ENCODE measurements around the gene TRAF3IP1.
A peak's percentile ranks its signal among the peaks of the same experiment; 100 is the strongest.
"Not testable (repeated sequence)": the region's sequence is repeated elsewhere in the genome, so short reads cannot be mapped to it uniquely, and the experiment has no call there.

The TRAF3IP1 gene, protein sequence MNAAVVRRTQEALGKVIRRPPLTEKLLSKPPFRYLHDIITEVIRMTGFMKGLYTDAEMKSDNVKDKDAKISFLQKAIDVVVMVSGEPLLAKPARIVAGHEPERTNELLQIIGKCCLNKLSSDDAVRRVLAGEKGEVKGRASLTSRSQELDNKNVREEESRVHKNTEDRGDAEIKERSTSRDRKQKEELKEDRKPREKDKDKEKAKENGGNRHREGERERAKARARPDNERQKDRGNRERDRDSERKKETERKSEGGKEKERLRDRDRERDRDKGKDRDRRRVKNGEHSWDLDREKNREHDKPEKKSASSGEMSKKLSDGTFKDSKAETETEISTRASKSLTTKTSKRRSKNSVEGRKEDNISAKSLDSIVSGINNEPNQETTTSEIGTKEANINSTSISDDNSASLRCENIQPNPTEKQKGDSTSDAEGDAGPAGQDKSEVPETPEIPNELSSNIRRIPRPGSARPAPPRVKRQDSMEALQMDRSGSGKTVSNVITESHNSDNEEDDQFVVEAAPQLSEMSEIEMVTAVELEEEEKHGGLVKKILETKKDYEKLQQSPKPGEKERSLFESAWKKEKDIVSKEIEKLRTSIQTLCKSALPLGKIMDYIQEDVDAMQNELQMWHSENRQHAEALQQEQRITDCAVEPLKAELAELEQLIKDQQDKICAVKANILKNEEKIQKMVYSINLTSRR

DNA sequence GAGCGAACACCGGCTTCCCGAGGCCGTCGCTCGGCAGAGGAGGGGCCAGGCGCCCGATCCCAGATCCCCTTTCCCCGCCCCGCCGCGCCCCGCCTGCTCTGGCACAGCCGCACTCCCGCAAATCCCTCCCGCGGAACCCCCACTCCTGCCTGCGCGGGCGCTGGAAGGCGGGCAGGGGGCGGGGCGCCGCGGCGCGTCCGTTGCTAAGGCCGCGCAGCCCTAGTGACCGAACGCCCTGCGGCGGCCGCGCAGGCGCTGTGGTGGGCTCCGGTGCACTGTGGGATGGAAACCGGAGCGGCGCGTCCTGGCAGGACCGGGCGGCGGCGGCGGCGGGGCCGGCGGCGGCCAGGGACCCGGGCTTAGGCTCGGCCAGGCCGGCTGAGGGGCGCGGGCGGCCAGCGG, at the start of gene TRAF3IP1:
Gene TRAF3IP1 (plus strand): TSS at position 273 of the 402 bp plus-strand sequence. CDS start 145 bp downstream, outside the sequence.
- peak; percentile 86 to 90 for DNase-seq

DNA sequence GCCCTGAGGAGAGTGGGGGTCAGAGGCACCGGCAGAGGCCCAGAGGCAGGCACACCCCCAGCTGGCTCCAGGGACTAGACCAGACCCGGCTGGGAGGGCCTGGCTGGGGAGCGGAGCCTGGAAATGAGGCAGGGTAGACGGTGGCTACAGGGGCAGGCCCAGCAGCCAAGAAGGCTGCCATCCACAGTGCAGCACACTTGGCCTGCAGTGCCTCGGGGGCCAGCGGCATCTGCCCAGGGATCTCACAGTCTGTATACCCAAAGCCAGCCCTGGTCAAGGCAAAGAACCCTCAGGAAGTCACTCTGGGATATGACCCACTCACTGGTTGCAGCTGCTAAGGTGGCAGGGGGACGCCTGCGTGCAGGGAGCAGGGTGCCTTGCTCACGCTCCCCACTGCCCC, 49.7 kb upstream of the TRAF3IP1 start:
- DNase-seq = no peak

DNA sequence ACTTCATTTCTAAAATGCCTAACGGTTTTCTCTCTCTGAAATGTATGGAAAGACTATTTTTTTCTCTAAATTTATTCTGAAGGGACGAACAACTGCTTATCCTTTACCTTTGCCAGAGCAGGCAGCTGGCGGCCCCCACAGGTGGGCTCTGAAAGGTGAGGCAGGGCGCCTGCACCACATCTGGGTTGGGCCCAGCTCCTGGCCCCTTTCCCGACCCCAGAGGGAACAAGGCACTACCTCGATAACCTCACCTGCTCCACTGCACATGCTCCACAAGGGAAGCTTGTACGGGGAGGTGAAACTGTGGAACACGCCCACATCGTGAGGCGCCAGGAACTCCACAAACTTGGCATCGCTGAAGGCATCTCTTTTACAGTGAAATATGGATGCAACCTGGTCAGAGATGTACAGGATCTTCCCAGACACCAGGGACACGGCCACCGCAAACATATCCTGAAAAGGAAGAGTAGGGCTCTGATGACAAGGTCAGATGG, 49.2 kb upstream of the TRAF3IP1 start:
- DNase-seq = no peak

DNA sequence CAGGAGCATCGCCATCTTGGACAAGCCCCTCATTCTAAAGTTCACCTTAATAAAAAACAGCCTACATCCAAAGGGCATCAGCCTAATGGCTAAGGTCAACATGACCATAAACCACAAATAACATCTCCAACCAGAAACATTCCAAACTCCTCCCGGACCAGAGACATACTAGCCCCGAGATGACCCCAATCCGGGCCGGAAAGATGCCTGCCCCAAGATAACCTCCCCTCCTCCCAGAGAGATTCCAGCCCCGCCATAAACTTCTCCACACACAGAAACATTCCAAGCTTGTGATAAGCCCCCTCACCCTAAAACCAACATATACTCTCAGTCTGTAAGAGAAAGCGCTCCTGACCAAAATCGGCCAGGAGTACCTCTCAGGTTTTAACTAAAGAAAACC, 48.6 kb upstream of the TRAF3IP1 start:
- DNase-seq = not testable (repeated sequence)

DNA sequence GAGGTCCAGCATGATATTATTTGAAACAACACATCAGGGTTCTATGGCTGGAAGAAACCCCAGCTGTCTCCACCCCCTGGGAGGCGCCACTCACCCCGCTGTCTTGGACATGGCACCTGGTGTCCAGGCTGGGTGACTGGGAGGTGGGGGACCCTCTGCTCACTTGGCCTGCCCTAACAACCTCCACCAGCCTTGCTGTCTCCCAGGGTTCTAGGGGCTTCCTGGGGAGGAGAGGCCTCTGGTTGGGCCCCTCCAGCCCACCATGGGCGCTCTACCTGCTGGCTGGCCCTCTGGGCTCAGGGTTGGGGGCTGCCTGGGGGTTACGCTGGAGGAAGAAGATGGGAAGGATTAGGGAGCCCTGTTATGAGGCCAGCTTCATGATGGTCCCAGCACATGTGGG, 48.2 kb upstream of the TRAF3IP1 start:
- DNase-seq = no peak

GRCh38 chr2:238273433-238273832, 46.9 kb upstream of the TRAF3IP1 start:
- DNase-seq = not testable (repeated sequence)

DNA sequence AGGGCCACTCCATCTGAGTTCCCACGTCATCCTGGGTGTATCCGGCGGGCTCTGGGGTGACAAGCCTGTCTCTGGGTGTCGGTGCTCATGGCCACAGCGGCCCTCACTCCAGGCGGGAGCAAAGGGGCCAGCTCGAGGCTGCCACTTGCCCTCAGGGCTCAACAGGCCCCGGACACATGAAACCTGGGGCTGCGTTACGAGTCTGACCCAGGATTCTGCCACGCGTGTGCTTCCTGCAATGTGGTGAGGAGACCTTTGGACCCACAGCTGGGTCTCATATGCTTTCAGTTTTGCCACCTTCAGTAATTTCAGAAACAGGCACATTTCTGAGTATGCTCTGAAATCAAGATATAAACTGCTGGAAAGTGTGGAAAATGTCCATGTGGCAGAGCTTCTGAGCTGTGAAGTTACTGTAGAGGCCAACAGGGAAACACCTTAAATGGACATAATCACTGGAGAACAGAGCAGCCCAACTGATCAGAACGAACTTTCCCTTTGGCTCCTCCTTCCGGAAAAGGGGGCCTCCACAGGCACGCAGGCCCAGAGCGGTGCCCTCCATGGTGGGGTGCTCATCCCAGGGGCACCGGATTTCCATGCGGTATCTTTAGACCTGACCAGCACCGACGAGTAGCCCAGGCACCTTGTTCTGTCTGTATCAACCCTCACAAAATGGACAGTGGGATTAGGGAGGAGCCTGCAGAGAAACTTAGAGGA, 46.0 kb upstream of the TRAF3IP1 start:
- DNase-seq = no peak

- DNase-seq = no peak
Measured at GRCh38 chr2:238277695-238278094, 42.6 kb upstream of the TRAF3IP1 start.

DNA sequence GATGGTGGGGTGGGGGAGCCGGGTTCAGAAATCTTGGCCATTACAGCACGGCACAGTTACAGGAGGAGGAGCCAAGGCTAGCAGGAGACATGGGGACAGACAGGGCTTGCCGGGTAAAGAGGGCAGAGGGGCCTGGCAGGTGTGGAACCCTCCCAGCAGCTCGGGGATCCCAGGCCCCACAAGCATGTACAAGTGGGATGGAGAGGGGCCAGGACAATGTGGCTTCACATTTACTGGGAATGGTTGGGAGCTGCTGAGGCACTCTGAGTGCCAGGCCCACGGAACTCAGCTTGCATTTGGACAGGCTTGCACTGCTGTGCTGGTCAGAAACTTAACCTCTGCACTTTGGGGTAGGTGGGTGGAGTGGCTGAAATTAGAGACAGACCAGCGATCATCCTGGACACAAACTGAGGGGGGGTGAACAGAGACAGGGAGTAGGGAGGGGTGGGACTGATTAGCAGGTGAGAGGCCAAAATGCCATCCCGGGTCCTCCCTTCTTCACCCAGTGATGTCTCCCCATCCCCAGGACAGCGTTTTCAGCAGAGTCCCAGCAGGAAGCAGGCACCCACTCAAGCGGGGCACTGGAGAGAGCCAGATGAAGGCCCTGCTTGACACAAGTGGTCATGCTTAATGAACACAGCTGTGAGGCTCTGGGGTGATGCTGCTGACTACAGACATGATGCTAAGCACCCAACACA, 41.5 kb upstream of the TRAF3IP1 start:
- DNase-seq = no peak

GRCh38 chr2:238279324-238279682, 41.0 kb upstream of the TRAF3IP1 start:
- no peak for DNase-seq

DNA sequence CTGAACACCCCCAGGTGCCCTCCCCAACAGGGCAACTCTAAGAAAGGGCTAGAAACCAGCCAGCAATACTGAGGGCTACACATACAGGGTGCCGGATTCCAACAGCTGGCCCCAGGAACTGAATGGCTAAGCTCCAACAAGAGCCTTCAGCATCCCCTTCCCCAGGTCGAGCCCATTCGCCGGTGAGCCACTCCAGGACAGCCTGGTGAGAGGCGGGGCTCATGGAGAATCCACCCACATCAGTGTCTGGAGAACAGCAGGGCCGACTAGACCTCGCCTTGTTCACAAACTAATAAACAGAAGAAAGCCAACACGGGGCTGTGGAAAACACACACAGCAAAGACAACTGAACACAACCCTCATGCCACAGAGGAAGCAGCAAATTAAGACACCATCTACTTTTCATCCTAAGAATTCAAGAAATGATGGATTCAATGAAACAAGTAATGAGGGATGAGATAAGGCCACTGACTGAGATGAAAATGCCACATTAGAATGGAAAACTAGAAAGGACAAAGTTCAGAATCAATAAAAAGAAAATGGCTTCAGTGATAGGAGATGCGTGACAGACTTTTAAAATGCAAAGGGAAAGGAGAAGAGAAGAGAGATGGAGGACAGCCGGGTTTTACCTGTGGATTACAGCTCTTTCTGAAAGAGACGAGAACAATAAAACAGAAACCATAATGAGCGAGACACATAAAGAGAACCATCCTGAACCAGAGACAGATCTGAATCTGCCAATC, 40.1 kb upstream of the TRAF3IP1 start:
- DNase-seq = no peak

- DNase-seq = no peak
Measured at GRCh38 chr2:238281826-238282480, 38.4 kb upstream of the TRAF3IP1 start.

DNA sequence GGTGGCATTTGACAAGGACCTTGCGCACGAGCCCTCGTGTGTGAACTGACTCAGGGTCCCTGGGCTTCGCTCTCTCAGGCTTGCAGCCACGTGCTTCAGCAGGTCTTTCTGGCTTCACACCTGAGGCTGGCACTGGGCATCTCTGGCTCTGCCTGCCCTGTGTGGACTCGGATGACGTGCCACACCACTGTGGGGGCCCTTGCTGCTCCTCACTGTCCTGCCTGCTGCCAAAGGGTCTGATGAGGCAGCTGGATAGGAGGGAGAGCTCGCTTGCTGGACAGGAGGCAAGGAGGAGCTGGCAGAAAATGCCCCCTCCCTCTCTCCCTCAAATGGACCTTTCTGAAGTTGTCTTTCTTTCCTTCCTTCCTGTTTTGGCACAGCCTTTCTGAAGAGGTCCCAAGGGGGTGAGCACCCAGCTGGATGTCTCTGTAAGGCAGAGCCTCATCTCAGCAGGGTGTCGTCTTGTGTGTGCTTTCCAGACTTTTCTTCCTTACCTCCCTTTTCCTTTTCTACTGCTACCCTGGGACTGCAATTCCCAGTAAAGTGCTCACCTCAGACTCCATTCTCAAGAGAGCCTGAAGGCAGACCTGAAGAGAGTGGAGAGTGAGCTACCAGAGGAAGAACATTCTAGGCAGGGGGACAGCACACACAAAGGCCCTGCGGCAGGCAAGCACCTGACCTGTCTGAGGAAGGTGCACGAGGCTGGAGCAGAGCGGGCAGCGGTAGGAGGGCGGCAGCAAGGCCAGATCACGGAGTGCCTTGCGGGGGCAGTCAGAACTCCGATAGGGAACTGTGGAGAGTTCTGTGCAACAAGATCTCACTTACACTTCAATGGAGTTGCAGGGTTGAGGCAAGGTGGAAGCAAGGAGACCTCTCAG, 37.2 kb upstream of the TRAF3IP1 start:
- DNase-seq = no peak

- DNase-seq = no peak
Measured at GRCh38 chr2:238284802-238285515, 35.4 kb upstream of the TRAF3IP1 start.

- no peak for DNase-seq
Measured at GRCh38 chr2:238285653-238286082, 34.6 kb upstream of the TRAF3IP1 start.

- DNase-seq = no peak
Measured at GRCh38 chr2:238286095-238286494, 34.2 kb upstream of the TRAF3IP1 start.

GRCh38 chr2:238286551-238286950, 33.8 kb upstream of the TRAF3IP1 start:
- DNase-seq = no peak

- peak; percentile 59 to 68 for DNase-seq
Measured at GRCh38 chr2:238286987-238287736, 33.2 kb upstream of the TRAF3IP1 start.

All from activated T-cell treated with anti-CD3 and anti-CD28 coated beads, Interleukin-2, amount 50 U/mL, for 48 hours (primary cell).